H9 (cell line): ENCODE measurements around the gene UVSSA. TPM values are rescaled to one million over a fixed set of nuclear protein-coding genes. Genes with fewer than 3 reads are reported as not detected.

Experiments used
- DNase-seq: peaks from one replicate; pipeline ENCODE4 v3.0.0-alpha.2; 2017
- H2AFZ ChIP-seq: one replicate; pipeline ENCODE4 v1.6.1; 2013; ENCODE audit warnings: mild to moderate bottlenecking, low read length, control low read depth, moderate library complexity
- H2AK5ac ChIP-seq: 2 replicates; pipeline ENCODE4 v1.6.1; 2013; ENCODE audit warnings: low read length, control low read depth, mixed read lengths; ENCODE audit not compliant: insufficient read length
- H2BK120ac ChIP-seq: one replicate; pipeline ENCODE4 v1.6.1; 2013; ENCODE audit warnings: low read depth, mild to moderate bottlenecking, low read length, control low read depth, inconsistent platforms; ENCODE audit not compliant: poor library complexity, severe bottlenecking
- H2BK12ac ChIP-seq: 2 replicates; pipeline ENCODE4 v1.6.1; 2013; ENCODE audit warnings: low read length, control low read depth, mixed read lengths, low read depth; ENCODE audit not compliant: insufficient read length
- H2BK15ac ChIP-seq: 2 replicates; pipeline ENCODE4 v1.6.1; 2013; ENCODE audit warnings: low read depth, low read length, control low read depth
- H2BK20ac ChIP-seq: one replicate; pipeline ENCODE4 v1.6.1; 2013; ENCODE audit warnings: low read depth, mild to moderate bottlenecking, low read length, control low read depth, inconsistent platforms; ENCODE audit not compliant: poor library complexity, severe bottlenecking
- H2BK5ac ChIP-seq: 2 replicates; pipeline ENCODE4 v1.6.1; 2013; ENCODE audit warnings: low read length, control low read depth, mixed read lengths; ENCODE audit not compliant: insufficient read length
- H3K14ac ChIP-seq: 2 replicates; pipeline ENCODE4 v1.6.1; 2013; ENCODE audit warnings: low read length, control low read depth; ENCODE audit not compliant: insufficient read depth
- H3K18ac ChIP-seq: 2 replicates; pipeline ENCODE4 v1.6.1; 2013; ENCODE audit warnings: low read depth, mild to moderate bottlenecking, mixed read lengths, low read length, control low read depth; ENCODE audit not compliant: insufficient read length
- H3K23ac ChIP-seq: 2 replicates; pipeline ENCODE4 v1.6.1; 2013; ENCODE audit warnings: low read length, control low read depth, mixed read lengths, low read depth; ENCODE audit not compliant: insufficient read length
- H3K23me2 ChIP-seq: 2 replicates; pipeline ENCODE4 v1.6.1; 2013; ENCODE audit warnings: low read depth, mild to moderate bottlenecking, mixed read lengths, low read length, control low read depth; ENCODE audit not compliant: insufficient read length, poor library complexity, severe bottlenecking
- H3K27ac ChIP-seq: 2 replicates; pipeline ENCODE4 v1.5.1; 2013; ENCODE audit warnings: low read length, control low read depth, mixed read lengths, low read depth; ENCODE audit not compliant: insufficient read length
- H3K27me3 ChIP-seq: 2 replicates; pipeline ENCODE4 v1.6.1; 2013; ENCODE audit warnings: low read length, control low read depth, inconsistent platforms; ENCODE audit not compliant: insufficient read depth
- H3K4ac ChIP-seq: 2 replicates; pipeline ENCODE4 v1.6.1; 2013; ENCODE audit warnings: low read depth, mild to moderate bottlenecking, control low read depth, inconsistent platforms, low read length, moderate library complexity
- H3K4me1 ChIP-seq: 2 replicates; pipeline ENCODE4 v1.6.1; 2013; ENCODE audit warnings: low read length, control low read depth, inconsistent platforms; ENCODE audit not compliant: insufficient read depth
- H3K4me2 ChIP-seq: 2 replicates; pipeline ENCODE4 v1.6.1; 2013; ENCODE audit warnings: low read length, control low read depth, mixed read lengths; ENCODE audit not compliant: insufficient read length, insufficient read depth
- H3K56ac ChIP-seq: 2 replicates; pipeline ENCODE4 v1.6.1; 2013; ENCODE audit warnings: low read depth, mild to moderate bottlenecking, mixed read lengths, low read length, control low read depth; ENCODE audit not compliant: insufficient read length
- H3K79me1 ChIP-seq: 2 replicates; pipeline ENCODE4 v1.6.1; 2013; ENCODE audit warnings: low read depth, mild to moderate bottlenecking, moderate library complexity, low read length, control low read depth, inconsistent platforms; ENCODE audit not compliant: insufficient read depth, poor library complexity, severe bottlenecking
- H3K79me2 ChIP-seq: 2 replicates; pipeline ENCODE4 v1.6.1; 2013; ENCODE audit warnings: low read length, control low read depth, inconsistent platforms; ENCODE audit not compliant: insufficient read depth
- H3K9ac ChIP-seq: 2 replicates; pipeline ENCODE4 v1.6.1; 2013; ENCODE audit warnings: low read length, control low read depth, mixed read lengths; ENCODE audit not compliant: insufficient read length; ENCODE audit errors: extremely low read depth
- H3K9me3 ChIP-seq: one replicate; pipeline ENCODE4 v1.6.1; 2013; ENCODE audit warnings: low read depth, low read length, inconsistent platforms; ENCODE audit not compliant: control insufficient read depth
- H3T11ph ChIP-seq: one replicate; pipeline ENCODE4 v1.6.1; 2013; ENCODE audit warnings: mild to moderate bottlenecking, low read length, control low read depth, inconsistent platforms
- H4K20me1 ChIP-seq: one replicate; pipeline ENCODE4 v1.6.1; 2013; ENCODE audit not compliant: control insufficient read depth, insufficient read length, insufficient read depth
- H4K5ac ChIP-seq: 2 replicates; pipeline ENCODE4 v1.6.1; 2013; ENCODE audit warnings: low read depth, mild to moderate bottlenecking, mixed read lengths, low read length, control low read depth; ENCODE audit not compliant: insufficient read length
- H4K8ac ChIP-seq: replicated peaks from 2 replicates; pipeline ENCODE4 v1.6.1; 2013; ENCODE audit warnings: low read length, control low read depth, mixed read lengths, low read depth; ENCODE audit not compliant: insufficient read length
- H4K91ac ChIP-seq: 2 replicates; pipeline ENCODE4 v1.6.1; 2013; ENCODE audit warnings: low read depth, mild to moderate bottlenecking, moderate library complexity, mixed read lengths, low read length, control low read depth; ENCODE audit not compliant: insufficient read length
- H3K27ac Mint-ChIP-seq, 3 experiments: 2 replicates in 2 of 3; 3 replicates in 1 of 3; pipeline ENCODE4 v1.8.0; 2020 to 2021; ENCODE audit warnings: mixed read lengths in 3 of 3, mild to moderate bottlenecking in 1 of 3, moderate library complexity in 1 of 3
- H3K27me3 Mint-ChIP-seq: 2 replicates; pipeline ENCODE4 v1.8.0; 2021; ENCODE audit warnings: low read depth, mild to moderate bottlenecking, moderate library complexity, mixed read lengths
- H3K36me3 Mint-ChIP-seq, 3 experiments: 2 replicates in 2 of 3; 3 replicates in 1 of 3; pipeline ENCODE4 v1.8.0; 2020 to 2021; ENCODE audit warnings: low read depth in 3 of 3, mixed read lengths in 3 of 3; ENCODE audit not compliant: insufficient read depth in 1 of 3
- H3K4me1 Mint-ChIP-seq, 2 experiments: 2 replicates each; pipeline ENCODE4 v1.8.0; 2020; ENCODE audit warnings: mixed read lengths in 2 of 2
- H3K4me3 Mint-ChIP-seq, 2 experiments: 2 replicates in 1 of 2; 3 replicates in 1 of 2; pipeline ENCODE4 v1.8.0; 2020 to 2021; ENCODE audit warnings: mild to moderate bottlenecking in 2 of 2, mixed read lengths in 2 of 2, moderate library complexity in 1 of 2
- H3K9me3 Mint-ChIP-seq, 2 experiments: 2 replicates in 1 of 2; 3 replicates in 1 of 2; pipeline ENCODE4 v1.8.0; 2020; ENCODE audit warnings: mild to moderate bottlenecking in 2 of 2, mixed read lengths in 2 of 2, moderate library complexity in 1 of 2
- CTCF ChIP-seq: fragments of 200-600 bp; sonication (generic); conservative IDR thresholded peaks from 3 replicates; pipeline ENCODE4 v1.8.0; 2021; ENCODE audit warnings: antibody characterized with exemption, mild to moderate bottlenecking
- WGBS: extraction: QIAGEN DNeasy Blood & Tissue Kit; methylation state at CpG from one replicate; pipeline ENCODE4 v1.1.7; 2013; ENCODE audit warnings: missing lambda C conversion rate, low lambda C conversion rate, mixed read lengths; ENCODE audit not compliant: insufficient read length; ENCODE audit errors: extremely low coverage; 5-methylcytosine and 5-hydroxymethylcytosine counted together
- total RNA-seq: library from RNA; stranded (reverse); gene quantifications from 2 replicates; pipeline ENCODE4 v1.2.1, GENCODE V29; 2021

UVSSA gene
- total RNA-seq, 1 experiment from 2014 or later = 15.9 TPM

GRCh38 chr4:1380368-1381151, 33.6 kb downstream of the UVSSA start:
- Histone ChIP-seq H2BK15ac (no peak overlapping the region), H4K8ac (no peak overlapping the region), H2BK120ac (no peak overlapping the region), H3K23me2 (no peaks in the 10 kb centered on the region), H2BK12ac (no peak overlapping the region), H3K27me3 (no peaks in the 10 kb centered on the region), H2AK5ac (no peak overlapping the region), H3K4ac (no peak overlapping the region), H4K91ac (no peak overlapping the region), H2BK20ac (no peak overlapping the region), H2AFZ (no peak overlapping the region), H3K27ac (no peak overlapping the region), H3K9ac (no peak overlapping the region), H4K20me1 (peaks cover 5% of the 10 kb centered on the region), H3K56ac (no peak overlapping the region), H3K18ac (no peak overlapping the region), H3K79me2 (no peaks in the 10 kb centered on the region), H2BK5ac (no peak overlapping the region), H4K5ac (no peak overlapping the region), H3K79me1 (no peaks in the 10 kb centered on the region), H3K23ac (no peak overlapping the region), H3T11ph (no peak overlapping the region), H3K4me1 (no peaks in the 10 kb centered on the region), H3K14ac (no peak overlapping the region), H3K9me3 (no peaks in the 10 kb centered on the region), H3K4me2 (no peak overlapping the region)
- Mint-ChIP-seq H3K27me3 (no peaks in the 10 kb centered on the region), H3K4me3 (no peak overlapping the region), H3K9me3 (no peaks in the 10 kb centered on the region), H3K4me1 (no peaks in the 10 kb centered on the region), H3K27ac (no peak overlapping the region), H3K36me3 (peaks cover 0 to 4% (median 0%) of the 10 kb centered on the region in 3 experiments; a peak in 2 of 7 replicates)
- WGBS = no CpG with 5 or more reads among the region's 36 CpGs
- no peak for TF ChIP-seq CTCF
- no peak for DNase-seq
